Lower leg skin (tissue), 4 donors: Measurements from ENCODE around the gene HOMER1. TPM values are rescaled to one million over a fixed set of nuclear protein-coding genes. Genes with fewer than 3 reads are reported as not detected.

Source experiments
- DNase-seq, 2 donors: peaks; one replicate each; pipeline ENCODE4 v3.0.0-alpha.2; 2019; ENCODE audit warnings: low spot score in 2 of 2
- H3K4me3 ChIP-seq: fragments of 200-600 bp; sonication (generic); 2 replicates; pipeline ENCODE4 v1.5.1; 2017; ENCODE audit warnings: mild to moderate bottlenecking, low read depth; ENCODE audit not compliant: poor library complexity, severe bottlenecking
- POLR2A ChIP-seq, 2 donors: fragments of 450-650 bp; IDR thresholded peaks; one replicate each; pipeline ENCODE4 v1.6.1; 2016 to 2017; ENCODE audit warnings: antibody characterized with exemption in 2 of 2, mild to moderate bottlenecking in 1 of 2, moderate library complexity in 1 of 2
- WGBS, 2 donors: methylation state at CpG; one replicate each; pipeline ENCODE4 v1.1.5; 2018; 5-methylcytosine and 5-hydroxymethylcytosine counted together
- intact Hi-C: fragments of 100-400 bp; cut with DNase I; formaldehyde crosslinking; loops from one replicate; pipeline ENCODE4 v1.15.0; 2023; ENCODE audit warnings: low total_unique reads
- total RNA-seq, 4 donors: library from RNA; depleted of rRNA; stranded (reverse); fragments of >200 nt; gene quantifications; one replicate each; pipeline ENCODE4 v1.1.0, GENCODE V29; 2016
- TF ChIP-seq, protein P1 (sequence below), 3 donors: fragments of 450-650 bp; IDR thresholded peaks; one replicate each; pipeline ENCODE4 v1.5.1; 2016; ENCODE audit warnings: antibody characterized with exemption in 3 of 3, mild to moderate bottlenecking in 3 of 3, moderate library complexity in 2 of 3

The HOMER1 gene
- total RNA-seq, 4 donors from 2014 or later, result 5.9 to 12.4 (median 8.8) TPM

- no peak for DNase-seq
- intact Hi-C loops, result no loop called here
- no peak overlapping the region for H3K4me3 ChIP-seq
- no peak for TF ChIP-seq POLR2A (IDR thresholded peaks at IDR 0.05)
- TF ChIP-seq, protein P1, sequence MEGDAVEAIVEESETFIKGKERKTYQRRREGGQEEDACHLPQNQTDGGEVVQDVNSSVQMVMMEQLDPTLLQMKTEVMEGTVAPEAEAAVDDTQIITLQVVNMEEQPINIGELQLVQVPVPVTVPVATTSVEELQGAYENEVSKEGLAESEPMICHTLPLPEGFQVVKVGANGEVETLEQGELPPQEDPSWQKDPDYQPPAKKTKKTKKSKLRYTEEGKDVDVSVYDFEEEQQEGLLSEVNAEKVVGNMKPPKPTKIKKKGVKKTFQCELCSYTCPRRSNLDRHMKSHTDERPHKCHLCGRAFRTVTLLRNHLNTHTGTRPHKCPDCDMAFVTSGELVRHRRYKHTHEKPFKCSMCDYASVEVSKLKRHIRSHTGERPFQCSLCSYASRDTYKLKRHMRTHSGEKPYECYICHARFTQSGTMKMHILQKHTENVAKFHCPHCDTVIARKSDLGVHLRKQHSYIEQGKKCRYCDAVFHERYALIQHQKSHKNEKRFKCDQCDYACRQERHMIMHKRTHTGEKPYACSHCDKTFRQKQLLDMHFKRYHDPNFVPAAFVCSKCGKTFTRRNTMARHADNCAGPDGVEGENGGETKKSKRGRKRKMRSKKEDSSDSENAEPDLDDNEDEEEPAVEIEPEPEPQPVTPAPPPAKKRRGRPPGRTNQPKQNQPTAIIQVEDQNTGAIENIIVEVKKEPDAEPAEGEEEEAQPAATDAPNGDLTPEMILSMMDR (IDR thresholded peaks at IDR 0.05), result no peak
- 95 to 97% methylated on average over 1 of the region's 1 CpG for WGBS, 2 donors
Observed at GRCh38 chr5:79481574-79481973, 32.4 kb downstream of the HOMER1 start.

DNA sequence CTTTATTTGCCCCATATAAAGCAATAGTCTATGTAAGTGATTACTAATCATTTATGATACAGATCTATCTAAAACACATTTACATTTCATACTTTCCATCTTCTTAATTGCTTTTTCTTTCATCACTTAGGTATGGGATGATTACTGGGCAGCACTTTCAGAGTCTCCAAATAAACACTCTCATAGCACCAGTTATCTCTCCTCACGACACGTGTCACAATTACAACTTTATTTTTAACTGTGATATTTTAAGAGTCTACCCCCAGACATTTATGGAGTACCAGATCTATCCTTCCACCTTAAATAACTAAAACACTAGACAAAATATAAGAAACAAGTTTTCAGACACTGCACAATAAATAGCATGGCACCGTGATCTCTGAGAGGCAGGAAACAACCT, 32.9 kb downstream of the HOMER1 start:
- 90 to 94% methylated on average over 3 of the region's 3 CpGs for WGBS, 2 donors
- H3K4me3 ChIP-seq, result no peak overlapping the region
- intact Hi-C loops, result no loop called here
- TF ChIP-seq, protein P1 (IDR thresholded peaks at IDR 0.05), result no peak
- no peak for TF ChIP-seq POLR2A (IDR thresholded peaks at IDR 0.05)
- DNase-seq, result no peak

GRCh38 chr5:79475152-79475466, 38.8 kb downstream of the HOMER1 start:
- WGBS, 2 donors, result 92 to 94% methylated on average over 4 of the region's 4 CpGs
- TF ChIP-seq, protein P1 (IDR thresholded peaks at IDR 0.05), result no peak
- no peak for TF ChIP-seq POLR2A (IDR thresholded peaks at IDR 0.05)
- no peak overlapping the region for H3K4me3 ChIP-seq
- no peak for DNase-seq
- intact Hi-C loops, result no loop called here

DNA sequence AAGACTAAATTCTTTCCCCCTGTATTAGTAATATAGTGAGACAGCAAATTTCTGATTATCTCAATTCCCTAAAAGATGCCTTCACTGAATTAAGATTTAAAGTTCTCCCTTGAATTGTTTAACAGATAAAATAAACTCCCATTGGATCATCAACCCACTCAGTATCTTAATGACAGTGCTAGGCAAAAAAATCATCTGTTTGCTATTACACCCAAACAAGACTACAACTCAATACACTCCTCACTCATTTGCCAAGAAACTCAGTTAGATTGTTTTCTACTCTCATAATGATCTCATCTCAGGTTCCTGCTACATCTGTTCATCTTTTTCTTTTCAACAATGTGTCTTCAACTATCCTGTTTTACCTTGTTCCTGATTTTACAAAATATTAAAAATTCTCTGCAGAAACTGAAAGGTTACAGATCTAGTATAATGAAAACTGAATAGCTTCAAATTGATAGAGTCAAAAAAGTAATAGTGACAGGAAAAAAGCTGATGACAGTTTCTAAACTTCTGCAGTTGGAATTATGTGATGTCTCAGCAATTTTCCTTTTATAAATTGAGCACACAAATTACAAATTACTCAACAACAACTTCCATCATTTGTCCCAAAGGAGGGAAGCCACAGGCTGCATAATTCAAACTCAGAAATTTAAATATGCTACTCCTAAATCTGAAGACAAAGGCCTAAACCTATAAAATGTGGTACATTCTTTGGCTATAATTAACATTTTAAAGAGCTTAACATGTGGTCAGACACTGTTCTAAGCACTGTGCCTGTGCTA, 39.4 kb downstream of the HOMER1 start:
- intact Hi-C loops, result no loop called here
- no peak overlapping the region for H3K4me3 ChIP-seq
- TF ChIP-seq, protein P1 (IDR thresholded peaks at IDR 0.05), result no peak
- no peak for TF ChIP-seq POLR2A (IDR thresholded peaks at IDR 0.05)
- no peak for DNase-seq

- TF ChIP-seq, protein P1 (IDR thresholded peaks at IDR 0.05), result no peak
- no peak for TF ChIP-seq POLR2A (IDR thresholded peaks at IDR 0.05)
Observed at GRCh38 chr5:79471556-79471955, 42.4 kb downstream of the HOMER1 start.

More at GRCh38 chr5:79471556-79471955, 42.4 kb downstream of the HOMER1 start:
- no peak for DNase-seq
- intact Hi-C loops, result no loop called here
- whole genome bisulfite sequencing, 2 donors, result 50 to 73% methylated on average over 1 of the region's 1 CpG
- no peak overlapping the region for H3K4me3 ChIP-seq
